GM21786 (cell line): ENCODE data around the gene PDE10A.

ENCODE experiments used
- ATAC-seq: cut with Tn5 transposase; IDR thresholded peaks from one replicate; pipeline ENCODE4 v1.9.1; 2021; ENCODE audit not compliant: unreplicated experiment

The PDE10A gene

DNA sequence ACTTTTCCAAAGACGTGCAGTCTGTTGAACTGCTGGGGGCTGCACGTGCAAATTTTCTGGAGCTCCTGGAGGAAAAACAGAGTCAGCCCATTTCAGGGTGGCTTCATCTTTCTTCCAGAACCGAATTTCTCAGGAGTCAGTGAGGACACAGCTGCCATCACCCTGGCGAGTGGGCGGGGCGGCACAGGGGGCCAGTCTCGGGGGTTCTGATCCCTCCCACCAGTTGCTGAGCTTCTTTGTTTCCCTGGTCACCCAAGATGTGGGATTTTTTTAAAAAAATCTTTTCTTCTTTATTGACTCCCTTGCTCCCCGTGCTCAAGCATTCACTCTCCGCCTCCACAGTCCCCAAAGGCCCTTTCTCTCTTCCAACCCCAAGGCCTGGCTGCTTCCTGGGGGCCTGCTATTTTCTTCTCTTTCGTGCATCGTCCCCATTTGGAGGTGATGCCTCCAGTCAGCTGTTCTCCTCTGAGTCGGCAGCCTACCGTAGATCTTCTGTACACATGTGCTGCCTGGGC is 362.6 kb downstream of the PDE10A start:
- no peak for ATAC-seq

DNA sequence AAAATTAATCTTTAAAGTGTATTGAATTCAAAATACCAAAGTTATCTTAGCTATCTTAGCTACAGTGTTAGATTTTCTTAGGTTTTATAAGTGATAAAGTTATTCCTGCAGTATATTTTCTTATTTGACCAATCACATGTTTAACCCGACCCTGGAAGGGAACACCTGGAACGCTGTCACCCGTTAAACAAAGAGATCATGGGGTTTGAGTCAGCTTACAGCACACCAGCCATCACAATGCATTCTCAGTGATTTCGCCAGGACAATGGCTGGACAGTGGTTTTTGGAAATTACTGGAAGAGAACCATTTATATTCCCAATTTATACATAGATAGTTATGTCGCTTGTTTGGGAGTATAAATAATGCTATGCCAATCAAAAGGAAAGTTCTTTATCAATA is 364.2 kb downstream of the PDE10A start:
- no peak for ATAC-seq

DNA sequence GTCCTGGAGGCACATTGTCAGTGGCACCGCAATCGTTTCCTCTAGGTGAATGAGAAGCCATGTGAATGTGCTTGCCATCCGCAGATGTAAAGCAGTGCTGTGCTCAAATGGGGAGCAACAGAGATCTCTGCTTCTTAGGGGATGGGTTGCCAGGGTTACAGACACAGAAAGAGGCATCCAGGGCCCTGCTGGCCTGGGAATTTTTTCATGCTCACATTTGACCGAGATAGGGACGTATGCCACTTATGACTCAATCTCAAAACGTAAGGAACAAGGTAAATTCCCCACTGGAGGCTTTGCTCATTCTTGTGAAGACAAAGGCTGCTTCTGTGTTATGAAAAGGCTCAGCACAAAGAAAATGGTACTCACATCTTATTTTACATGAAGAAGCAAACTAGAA is 364.6 kb downstream of the PDE10A start:
- no peak for ATAC-seq

DNA sequence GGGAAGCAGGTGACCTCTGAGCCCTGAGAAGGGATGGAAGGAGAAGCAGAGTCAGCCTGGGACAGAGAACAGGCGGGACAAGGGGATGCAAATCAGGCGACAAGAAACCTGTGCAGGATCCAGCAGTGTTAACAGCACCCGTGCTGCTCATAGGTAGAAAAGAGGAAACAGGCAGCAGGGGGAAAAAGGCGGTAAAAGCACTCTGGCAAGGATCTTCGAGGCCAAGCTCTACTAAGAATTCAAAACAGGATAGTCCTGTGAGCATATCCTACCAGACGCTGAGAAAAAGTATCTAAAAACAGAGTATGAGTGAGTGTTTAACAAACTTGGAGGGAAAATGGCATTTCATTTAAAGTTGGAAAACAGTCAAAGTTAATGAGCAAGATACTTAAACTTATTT is 370.4 kb downstream of the PDE10A start:
- no peak for ATAC-seq
